Lung (tissue), 12 donors: ENCODE measurements around the gene ANKRD31. TPM values are rescaled to one million over a fixed set of nuclear protein-coding genes. Genes with fewer than 3 reads are reported as not detected.

Experiments used
- ATAC-seq: fragments of 200-7000 bp; cut with Tn5 transposase; one replicate; pipeline ENCODE4 v1.9.1; 2020; ENCODE audit warnings: moderate number of reproducible peaks; ENCODE audit not compliant: insufficient read depth, low FRiP score
- DNase-seq, 3 donors: peaks; one replicate each; pipeline ENCODE4 v3.0.0-alpha.2; 2013 to 2017
- H3K27ac ChIP-seq, 2 donors: one replicate each; pipeline ENCODE4 v1.5.1; 2013; ENCODE audit warnings: mild to moderate bottlenecking in 2 of 2, moderate library complexity in 2 of 2, control low read depth in 1 of 2, inconsistent platforms in 1 of 2, low read depth in 1 of 2, low read length in 1 of 2
- H3K27me3 ChIP-seq, 3 donors: one replicate each; pipeline ENCODE4 v1.5.1; 2013; ENCODE audit warnings: low read length in 2 of 3; ENCODE audit not compliant: control insufficient read depth in 3 of 3, insufficient read depth in 3 of 3
- H3K36me3 ChIP-seq, 4 donors: one replicate each; pipeline ENCODE4 v1.5.1; 2013; ENCODE audit warnings: low read length in 4 of 4, mild to moderate bottlenecking in 1 of 4, moderate library complexity in 1 of 4; ENCODE audit not compliant: control insufficient read depth in 4 of 4, insufficient read depth in 4 of 4
- H3K4me1 ChIP-seq, 5 donors: one replicate each; pipeline ENCODE4 v1.5.1; 2013; ENCODE audit warnings: low read length in 5 of 5, mild to moderate bottlenecking in 2 of 5, moderate library complexity in 1 of 5; ENCODE audit not compliant: control insufficient read depth in 5 of 5, insufficient read depth in 5 of 5
- H3K4me3 ChIP-seq: one replicate; pipeline ENCODE4 v1.5.1; 2013; ENCODE audit warnings: mild to moderate bottlenecking, control low read depth, moderate library complexity
- H3K9ac ChIP-seq, 2 donors: one replicate each; pipeline ENCODE4 v1.5.1; 2013; ENCODE audit warnings: low read length in 2 of 2, control low read depth in 1 of 2; ENCODE audit not compliant: insufficient read depth in 1 of 2
- H3K9me3 ChIP-seq, 4 donors: one replicate each; pipeline ENCODE4 v1.5.1; 2013; ENCODE audit warnings: low read length in 3 of 4, mild to moderate bottlenecking in 1 of 4, moderate library complexity in 1 of 4; ENCODE audit not compliant: control insufficient read depth in 4 of 4, insufficient read depth in 3 of 4
- CTCF ChIP-seq: IDR thresholded peaks from 2 replicates; pipeline ENCODE4 v1.5.1; 2012; ENCODE audit warnings: mild to moderate bottlenecking; ENCODE audit errors: control extremely low read depth, extremely low read depth
- WGBS, 2 donors: extraction: QIAGEN DNeasy Blood & Tissue Kit; methylation state at CpG; one replicate each; pipeline ENCODE4 v1.1.7; 2013; 5-methylcytosine and 5-hydroxymethylcytosine counted together
- polyA plus RNA-seq, 2 donors: library from polyadenylated mRNA; stranded (reverse); fragments of 200-250 nt; gene quantifications; one replicate each; pipeline ENCODE4 v1.2.1, GENCODE V29; 2013
- total RNA-seq, 2 donors: library from RNA; depleted of rRNA in 1 of 2; stranded (reverse); fragments of >200 nt in 1 of 2; gene quantifications; one replicate each; pipeline ENCODE4 v1.2.1, GENCODE V29; 2014 to 2021
- donor health status: control.
- donor health status: control.
- donor health status: Bipolar disorder and iron deficiency.
- donor health status: healthy.
- donor health status: DM: yes; HTN: yes; CAD: no.

The ANKRD31 gene
- total and polyA plus RNA-seq, 4 donors, result 0.06 to 0.51 (median 0.16) TPM

GRCh38 chr5:75055727-75056144, 180.9 kb downstream of the ANKRD31 start:
- H3K9ac ChIP-seq, result no peak overlapping the region
- no peak for TF ChIP-seq CTCF
- no peaks in the 10 kb centered on the region for H3K9me3 ChIP-seq
- H3K27ac ChIP-seq, result no peak overlapping the region
- WGBS, 2 donors, result 83 to 95% methylated on average over 1 of the region's 1 CpG
- peaks cover 0 to 3% (median 0%) of the 10 kb centered on the region in 3 donors for H3K27me3 ChIP-seq
- DNase-seq (peak in 1 of 3 donors; percentile 24), ATAC-seq (no peak)
- no peak overlapping the region for H3K4me3 ChIP-seq
- H3K36me3 ChIP-seq, result no peaks in the 10 kb centered on the region
- peaks cover 0 to 12% (median 3%) of the 10 kb centered on the region in 5 donors for H3K4me1 ChIP-seq

- Histone ChIP-seq H3K9ac (peak overlapping the region; percentile 21 to 37), H3K9me3 (peaks cover 0 to 3% (median 0%) of the 10 kb centered on the region in 4 donors), H3K27me3 (peaks cover 0 to 3% (median 0%) of the 10 kb centered on the region in 3 donors), H3K27ac (peak overlapping the region in 1 of 2 donors; percentile 81), H3K36me3 (no peaks in the 10 kb centered on the region), H3K4me1 (peaks cover 0 to 12% (median 3%) of the 10 kb centered on the region in 5 donors), H3K4me3 (peak overlapping the region; percentile 90)
- WGBS, 2 donors, result 31 to 50% methylated on average over 28 of the region's 28 CpGs
- no peak for TF ChIP-seq CTCF
- no peak for ATAC-seq
- peak; percentile 63 to 75 (median 73) for DNase-seq
These were observed 182.3 kb downstream of the ANKRD31 start for GRCh38 chr5:75054134-75054930.

- TF ChIP-seq CTCF, result no peak
- Histone ChIP-seq H3K27me3 (peaks cover 0 to 3% (median 0%) of the 10 kb centered on the region in 3 donors), H3K9ac (peak overlapping the region; percentile 21 to 37), H3K4me3 (peak overlapping the region; percentile 90), H3K9me3 (peaks cover 0 to 3% (median 0%) of the 10 kb centered on the region in 4 donors), H3K4me1 (peaks cover 0 to 12% (median 3%) of the 10 kb centered on the region in 5 donors), H3K27ac (peak overlapping the region; percentile 61 to 81), H3K36me3 (no peaks in the 10 kb centered on the region)
- DNase-seq (peak; percentile 80 to 82 (median 80)), ATAC-seq (peak; percentile 51)
- 0 to 1% methylated on average over 69 to 95 of the region's 95 CpGs for WGBS, 2 donors
These were observed 183.2 kb downstream of the ANKRD31 start for GRCh38 chr5:75053304-75054133.
